Measurements from ENCODE around the gene SAFB2. TPM values are rescaled to one million over a fixed set of nuclear protein-coding genes. Genes with fewer than 3 reads are reported as not detected.

Gene SAFB2
- total RNA-seq, 4 donors from 2014 or later: 59.5 to 200 (median 121) TPM

- Histone ChIP-seq H3K27ac (no peak overlapping the region), H3K9me3 (no peaks in the 10 kb centered on the region), H3K27me3 (no peaks in the 10 kb centered on the region), H3K36me3 (peaks cover 0 to 45% (median 0%) of the 10 kb centered on the region in 3 donors), H3K4me3 (no peak overlapping the region), H3K4me1 (peaks cover 3 to 53% (median 17%) of the 10 kb centered on the region in 4 donors)
- TF ChIP-seq CTCF (IDR thresholded peaks at IDR 0.05) (no peak), POLR2A (IDR thresholded peaks at IDR 0.05) (no peak)
- peak in 2 of 3 donors; percentile 76 to 80 for DNase-seq
Observed at GRCh38 chr19:5627395-5627904, 4.9 kb upstream of the SAFB2 start.

DNA sequence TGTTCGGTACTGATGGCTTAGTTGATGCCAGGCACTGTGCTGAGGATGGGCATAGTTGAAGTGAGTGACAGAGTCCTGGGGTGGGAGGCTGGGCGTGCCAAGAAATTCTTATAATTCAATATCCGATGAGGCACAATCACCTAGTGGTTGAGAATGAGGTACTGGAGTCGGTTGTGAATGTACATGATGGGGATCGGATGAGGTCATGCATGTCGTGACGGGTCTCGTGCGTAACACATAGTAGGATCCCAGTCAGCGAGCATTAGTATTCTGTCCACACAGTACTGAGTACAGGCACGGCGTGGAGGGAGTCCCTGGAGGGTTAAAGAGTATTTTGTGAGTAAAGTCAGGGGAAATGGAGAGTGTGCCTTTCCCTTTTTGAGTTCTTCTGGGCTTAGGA is 3.1 kb upstream of the SAFB2 start:
- no peaks in the 10 kb centered on the region for H3K9me3 ChIP-seq
- no peak for TF ChIP-seq POLR2A (IDR thresholded peaks at IDR 0.05)
- H3K27me3 ChIP-seq: no peaks in the 10 kb centered on the region
- peaks cover 0 to 46% (median 27%) of the 10 kb centered on the region in 4 donors for H3K4me1 ChIP-seq
- H3K27ac ChIP-seq: no peak overlapping the region
- H3K4me3 ChIP-seq: peak overlapping the region in 1 of 4 donors; percentile 80
- peaks cover 0 to 47% (median 0%) of the 10 kb centered on the region in 3 donors for H3K36me3 ChIP-seq
- peak in 1 of 3 donors; percentile 37 for DNase-seq

DNA sequence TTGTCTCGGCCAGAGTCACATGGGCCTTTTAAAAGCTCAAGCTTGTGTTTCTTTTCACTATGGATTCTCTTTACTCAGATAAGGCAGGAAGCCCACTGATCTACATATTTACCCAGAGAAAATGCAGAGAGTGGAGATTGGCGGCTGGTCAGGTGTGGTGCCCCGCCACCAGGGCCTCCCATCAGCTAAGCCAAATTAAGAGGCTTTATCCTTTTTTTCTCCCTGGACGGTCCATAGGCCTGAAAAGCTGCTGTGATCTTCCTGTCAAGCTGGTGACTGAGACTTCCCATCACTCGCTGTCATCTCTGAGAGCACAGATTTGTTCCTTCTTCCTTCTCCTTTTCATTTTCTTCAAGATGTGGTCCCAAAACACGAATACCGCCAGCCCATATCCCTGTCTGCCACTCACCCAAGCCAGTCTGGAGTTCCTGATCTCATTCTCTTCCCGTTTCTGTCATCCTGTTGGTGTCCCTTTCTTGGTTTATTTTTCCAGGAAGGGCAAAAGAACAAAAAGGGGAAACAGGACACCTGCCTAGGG is 2.2 kb upstream of the SAFB2 start:
- peak in 1 of 3 donors; percentile 13 for DNase-seq
- peak overlapping the region in 3 of 4 donors; percentile 3 to 98 (median 96) for H3K27ac ChIP-seq
- H3K36me3 ChIP-seq: peaks cover 0 to 49% (median 0%) of the 10 kb centered on the region in 3 donors
- no peaks in the 10 kb centered on the region for H3K9me3 ChIP-seq
- H3K27me3 ChIP-seq: no peaks in the 10 kb centered on the region
- TF ChIP-seq POLR2A (IDR thresholded peaks at IDR 0.05) (no peak), CTCF (IDR thresholded peaks at IDR 0.05) (no peak)
- peaks cover 0 to 54% (median 28%) of the 10 kb centered on the region in 4 donors for H3K4me1 ChIP-seq
- H3K4me3 ChIP-seq: peak overlapping the region; percentile 78 to 99 (median 84)

DNA sequence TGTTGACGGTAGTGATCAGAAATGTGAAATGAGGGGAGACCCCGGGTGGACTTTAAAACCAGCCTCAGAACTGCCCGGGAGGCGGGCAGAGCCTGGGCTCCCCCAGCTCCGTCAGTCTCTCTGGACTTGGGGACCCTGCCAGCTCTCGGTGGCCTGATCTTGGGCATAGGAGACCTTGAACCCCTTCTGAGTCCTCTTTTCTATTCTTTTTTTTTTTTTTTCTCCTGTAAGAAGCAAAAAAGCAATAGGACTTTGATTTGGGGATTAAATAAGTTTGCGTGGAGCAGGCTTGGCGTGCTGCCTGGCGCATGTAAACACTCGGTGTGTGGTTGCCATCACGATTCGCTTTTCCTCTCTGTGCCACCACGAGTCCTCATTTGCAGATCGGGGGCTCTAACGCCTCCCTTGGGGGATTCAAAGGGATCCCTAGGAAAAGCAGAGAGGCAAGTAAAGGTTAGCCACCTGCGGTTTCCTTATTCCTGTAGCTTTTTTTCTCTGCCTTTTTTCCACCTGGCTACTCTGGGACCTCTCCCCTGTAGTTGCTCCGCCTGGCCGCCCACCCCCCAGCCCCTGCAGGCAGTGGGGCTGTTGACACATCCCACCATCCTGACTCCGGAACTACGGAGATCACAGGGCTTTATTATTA is 1.6 kb upstream of the SAFB2 start:
- Histone ChIP-seq H3K27me3 (no peaks in the 10 kb centered on the region), H3K4me3 (peak overlapping the region; percentile 78 to 99 (median 84)), H3K27ac (peak overlapping the region; percentile 92 to 98 (median 94)), H3K4me1 (peaks cover 0 to 58% (median 28%) of the 10 kb centered on the region in 4 donors), H3K36me3 (peaks cover 0 to 43% (median 0%) of the 10 kb centered on the region in 3 donors), H3K9me3 (no peaks in the 10 kb centered on the region)
- peak in 2 of 3 donors; percentile 54 to 58 for DNase-seq
- TF ChIP-seq POLR2A (IDR thresholded peaks at IDR 0.05): no peak
- no peak for TF ChIP-seq CTCF (IDR thresholded peaks at IDR 0.05)

GRCh38 chr19:5623397-5624017 is 931 bp upstream of the SAFB2 start:
- H3K9me3 ChIP-seq: no peaks in the 10 kb centered on the region
- no peaks in the 10 kb centered on the region for H3K27me3 ChIP-seq
- H3K4me1 ChIP-seq: peaks cover 0 to 54% (median 28%) of the 10 kb centered on the region in 4 donors
- peak overlapping the region; percentile 92 to 98 (median 94) for H3K27ac ChIP-seq
- H3K4me3 ChIP-seq: peak overlapping the region; percentile 78 to 99 (median 84)
- H3K36me3 ChIP-seq: peaks cover 0 to 45% (median 0%) of the 10 kb centered on the region in 3 donors
- DNase-seq: peak in 1 of 3 donors; percentile 45
- TF ChIP-seq CTCF (IDR thresholded peaks at IDR 0.05): no peak
- no peak for TF ChIP-seq POLR2A (IDR thresholded peaks at IDR 0.05)
